D721Med (cell line): ENCODE results near the gene CCDC192.
"Not testable (repeated sequence)": the region's sequence is repeated elsewhere in the genome, so short reads cannot be mapped to it uniquely, and the experiment has no call there.

Source experiments
- DNase-seq: peaks from one replicate; pipeline ENCODE4 v3.0.0; 2011; ENCODE audit warnings: low spot score; ENCODE audit not compliant: insufficient read length
- FAIRE-seq: peaks from 2 replicates; lab custom pipeline; 2011; peaks lifted over from hg19 to GRCh38; lab: Jason Lieb, UNC
- TF ChIP-seq, protein P1 (sequence below): IDR thresholded peaks from 2 replicates; pipeline ENCODE4 v1.5.1; 2012; ENCODE audit warnings: mild to moderate bottlenecking, control low read depth; ENCODE audit not compliant: insufficient read depth; ENCODE audit errors: missing control alignments

CCDC192 gene

GRCh38 chr5:127667926-127668325, 35.3 kb upstream of the CCDC192 start:
- TF ChIP-seq, protein P1, sequence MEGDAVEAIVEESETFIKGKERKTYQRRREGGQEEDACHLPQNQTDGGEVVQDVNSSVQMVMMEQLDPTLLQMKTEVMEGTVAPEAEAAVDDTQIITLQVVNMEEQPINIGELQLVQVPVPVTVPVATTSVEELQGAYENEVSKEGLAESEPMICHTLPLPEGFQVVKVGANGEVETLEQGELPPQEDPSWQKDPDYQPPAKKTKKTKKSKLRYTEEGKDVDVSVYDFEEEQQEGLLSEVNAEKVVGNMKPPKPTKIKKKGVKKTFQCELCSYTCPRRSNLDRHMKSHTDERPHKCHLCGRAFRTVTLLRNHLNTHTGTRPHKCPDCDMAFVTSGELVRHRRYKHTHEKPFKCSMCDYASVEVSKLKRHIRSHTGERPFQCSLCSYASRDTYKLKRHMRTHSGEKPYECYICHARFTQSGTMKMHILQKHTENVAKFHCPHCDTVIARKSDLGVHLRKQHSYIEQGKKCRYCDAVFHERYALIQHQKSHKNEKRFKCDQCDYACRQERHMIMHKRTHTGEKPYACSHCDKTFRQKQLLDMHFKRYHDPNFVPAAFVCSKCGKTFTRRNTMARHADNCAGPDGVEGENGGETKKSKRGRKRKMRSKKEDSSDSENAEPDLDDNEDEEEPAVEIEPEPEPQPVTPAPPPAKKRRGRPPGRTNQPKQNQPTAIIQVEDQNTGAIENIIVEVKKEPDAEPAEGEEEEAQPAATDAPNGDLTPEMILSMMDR = no peak
- DNase-seq = no peak
- FAIRE-seq = peak; percentile 35

GRCh38 chr5:127671218-127671617, 32.0 kb upstream of the CCDC192 start:
- FAIRE-seq (no peak), DNase-seq (no peak)
- TF ChIP-seq, protein P1 = no peak

- DNase-seq = no peak
- TF ChIP-seq, protein P1 = no peak
- FAIRE-seq = no peak
Observed at GRCh38 chr5:127673117-127673800, 29.9 kb upstream of the CCDC192 start.

DNA sequence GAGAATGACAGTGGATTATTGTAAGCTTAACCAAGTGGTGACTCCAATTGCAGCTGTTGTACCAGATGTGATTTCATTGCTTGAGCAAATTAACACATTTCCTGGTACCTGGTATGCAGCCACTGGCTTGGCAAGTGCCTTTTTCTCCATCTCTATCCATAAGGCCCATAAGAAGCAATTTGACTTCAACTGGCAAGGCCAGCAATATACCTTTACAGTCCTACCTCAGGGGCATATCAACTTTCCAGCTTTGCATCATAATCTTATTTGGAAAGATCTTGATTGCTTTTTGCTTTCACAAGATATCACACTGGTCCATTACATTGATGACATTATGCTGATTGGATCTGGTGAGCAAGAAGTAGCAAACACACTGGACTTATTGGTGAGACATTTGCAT, 26.2 kb upstream of the CCDC192 start:
- not testable (repeated sequence) for FAIRE-seq, DNase-seq

GRCh38 chr5:127679691-127680330, 23.4 kb upstream of the CCDC192 start:
- DNase-seq, FAIRE-seq: not testable (repeated sequence)

DNA sequence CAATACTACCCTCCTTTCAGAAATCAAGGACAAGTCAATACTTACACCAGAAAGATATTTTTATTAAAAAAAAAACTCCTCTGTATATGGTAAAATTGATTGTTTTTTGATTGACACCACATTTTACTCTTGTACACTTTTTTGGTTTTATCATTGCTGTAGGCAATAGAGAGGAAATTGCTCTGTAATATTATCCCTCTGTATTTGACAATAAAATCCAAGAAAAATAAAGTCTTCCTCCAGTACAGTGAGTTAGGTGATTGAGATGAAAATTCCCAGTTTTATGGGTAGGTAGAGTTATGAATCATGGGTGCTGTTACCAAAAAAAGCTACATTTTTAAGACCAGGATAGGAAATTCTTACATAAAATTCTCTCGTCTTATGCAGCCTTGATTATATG, 22.6 kb upstream of the CCDC192 start:
- TF ChIP-seq, protein P1 = no peak
- DNase-seq = no peak
- FAIRE-seq = no peak

GRCh38 chr5:127683008-127683407, 20.2 kb upstream of the CCDC192 start:
- TF ChIP-seq, protein P1 = no peak
- no peak for DNase-seq
- no peak for FAIRE-seq

GRCh38 chr5:127684726-127685467, 18.3 kb upstream of the CCDC192 start:
- no peak for FAIRE-seq

More at GRCh38 chr5:127684726-127685467, 18.3 kb upstream of the CCDC192 start:
- no peak for DNase-seq
- TF ChIP-seq, protein P1 = no peak
